Brain microvascular endothelial cell (primary cell): ENCODE results near the gene SGSH.

Experiments
- DNase-seq: peaks from one replicate; pipeline ENCODE4 v3.0.0-alpha.2; 2020
- H3K27ac ChIP-seq: fragments of 250-450 bp; sonication (Bioruptor Pico); 2 replicates; pipeline ENCODE4 v1.5.1; 2020; ENCODE audit warnings: mild to moderate bottlenecking, moderate library complexity
- H3K27me3 ChIP-seq: fragments of 250-450 bp; sonication (Bioruptor Pico); replicated peaks from 2 replicates; pipeline ENCODE4 v1.5.1; 2020; ENCODE audit warnings: mild to moderate bottlenecking
- H3K36me3 ChIP-seq: fragments of 250-450 bp; sonication (Bioruptor Pico); replicated peaks from 2 replicates; pipeline ENCODE4 v1.5.1; 2020; ENCODE audit warnings: mild to moderate bottlenecking
- H3K4me3 ChIP-seq: 2 replicates; pipeline ENCODE4 v1.5.1; 2011; ENCODE audit warnings: low read depth, mild to moderate bottlenecking, control low read depth, low read length, moderate library complexity
- CTCF ChIP-seq: IDR thresholded peaks from 2 replicates; pipeline ENCODE4 v1.5.1; 2011; ENCODE audit warnings: low read depth, mild to moderate bottlenecking, moderate library complexity, low read length, control low read depth, inconsistent platforms; ENCODE audit errors: missing control alignments
- in situ Hi-C: cut with HindIII; loops from 2 replicates; pipeline ENCODE4 v1.10.0; 2017; ENCODE audit warnings: low sequenced_read_pairs, low pct_ligation_motif_present

The SGSH gene

DNA sequence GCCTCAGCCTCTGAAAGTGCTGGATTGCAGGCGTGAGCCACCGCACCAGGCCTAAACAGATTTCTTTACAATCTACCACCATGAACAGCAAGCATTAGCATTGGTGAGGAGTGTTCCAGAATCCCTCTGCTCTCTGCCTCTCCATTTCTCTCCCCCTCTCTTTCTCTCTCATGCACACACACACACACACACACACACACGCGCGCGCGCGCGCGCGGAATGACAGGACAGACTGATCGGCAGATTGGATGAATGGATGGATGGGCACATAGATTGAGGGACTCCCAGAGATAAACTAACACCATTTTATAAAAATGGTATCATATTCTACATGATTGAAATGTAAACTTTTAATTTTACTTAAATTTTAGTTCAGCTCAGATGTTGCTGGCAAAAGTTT lies 47.0 kb downstream of the SGSH start:
- no peak overlapping the region for H3K27ac ChIP-seq
- H3K4me3 ChIP-seq, result no peak overlapping the region
- no peak for TF ChIP-seq CTCF
- in situ Hi-C loops, result no loop called here
- H3K36me3 ChIP-seq, result no peaks in the 10 kb centered on the region
- H3K27me3 ChIP-seq, result peaks cover 4% of the 10 kb centered on the region
- no peak for DNase-seq

DNA sequence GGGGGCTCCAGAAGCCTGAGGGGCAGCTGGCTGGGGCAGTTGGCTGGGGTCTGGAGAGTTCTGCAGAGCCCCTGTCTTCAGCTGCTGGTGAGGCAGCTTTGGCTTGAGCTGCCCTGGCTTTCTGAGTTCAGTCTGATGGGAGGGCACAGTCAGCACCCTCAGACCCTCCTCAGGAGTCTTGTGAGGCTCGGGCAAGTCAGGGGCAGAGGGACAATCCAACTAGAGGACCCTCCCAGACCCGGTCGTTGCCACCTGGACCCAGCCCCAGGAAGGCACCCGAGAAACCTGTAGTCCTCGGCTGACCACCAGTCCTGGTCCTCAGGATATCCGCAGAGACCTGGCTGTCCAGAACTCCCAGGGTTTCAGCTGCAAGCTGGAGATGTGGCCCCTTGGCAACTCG lies 48.5 kb downstream of the SGSH start:
- in situ Hi-C loops, result no loop called here
- no peaks in the 10 kb centered on the region for H3K36me3 ChIP-seq
- H3K27me3 ChIP-seq, result peaks cover 4% of the 10 kb centered on the region
- no peak overlapping the region for H3K4me3 ChIP-seq
- TF ChIP-seq CTCF, result no peak
- no peak overlapping the region for H3K27ac ChIP-seq
- DNase-seq, result no peak

GRCh38 chr17:80169784-80170500 lies 50.2 kb downstream of the SGSH start, which contains the start of gene CARD14:
CARD14 (plus strand) TSS chr17:80170030; CDS start chr17:80181439, 11,409 bp downstream.
- TF ChIP-seq CTCF, result no peak
- H3K4me3 ChIP-seq, result no peak within 1 kb of the TSS
- in situ Hi-C loops, result no loop called here
- no peaks in the 10 kb centered on the region for H3K36me3 ChIP-seq
- peaks cover 4% of the 10 kb centered on the region for H3K27me3 ChIP-seq
- no peak for DNase-seq
- H3K27ac ChIP-seq, result no peak within 1 kb of the TSS

GRCh38 chr17:80169107-80169506 lies 51.0 kb downstream of the SGSH start:
- H3K27me3 ChIP-seq, result peaks cover 4% of the 10 kb centered on the region
- no peak overlapping the region for H3K27ac ChIP-seq
- H3K36me3 ChIP-seq, result no peaks in the 10 kb centered on the region
- no peak overlapping the region for H3K4me3 ChIP-seq
- no peak for TF ChIP-seq CTCF
- in situ Hi-C loops, result no loop called here
- DNase-seq, result no peak

DNA sequence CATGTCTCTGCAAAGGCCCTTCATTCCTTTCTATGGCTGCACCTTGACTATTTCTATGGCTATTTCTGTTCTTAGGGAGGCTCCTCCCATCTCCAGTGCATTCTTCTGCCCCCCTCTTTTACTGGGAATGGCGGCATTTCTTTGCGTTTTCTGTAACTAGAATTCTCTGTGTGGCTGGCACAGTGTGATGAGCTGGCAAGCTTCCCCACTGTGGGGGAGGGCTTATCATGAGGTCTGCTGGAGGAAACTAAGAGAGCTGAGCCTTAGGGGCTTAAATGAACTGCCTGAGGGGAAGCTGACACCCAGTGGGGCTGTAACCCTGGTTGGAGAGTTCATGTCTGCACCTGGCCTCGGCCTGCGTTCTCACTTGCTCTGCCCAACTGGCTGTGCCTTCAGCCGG lies 51.8 kb downstream of the SGSH start:
- Histone ChIP-seq H3K4me3 (no peak overlapping the region), H3K36me3 (no peaks in the 10 kb centered on the region), H3K27ac (no peak overlapping the region), H3K27me3 (peaks cover 4% of the 10 kb centered on the region)
- DNase-seq, result no peak
- no peak for TF ChIP-seq CTCF
- in situ Hi-C loops, result no loop called here

- H3K4me3 ChIP-seq, result no peak overlapping the region
- no peak for DNase-seq
- in situ Hi-C loops, result no loop called here
- H3K27me3 ChIP-seq, result peaks cover 4% of the 10 kb centered on the region
- H3K27ac ChIP-seq, result no peak overlapping the region
- TF ChIP-seq CTCF, result no peak
- H3K36me3 ChIP-seq, result no peaks in the 10 kb centered on the region
Measured at GRCh38 chr17:80166446-80166845, 53.7 kb downstream of the SGSH start.
